GM19328 (cell line): ENCODE results near the gene OGDH.
A peak's percentile ranks its signal among the peaks of the same experiment; 100 is the strongest.
"Not testable (repeated sequence)": the region's sequence is repeated elsewhere in the genome, so short reads cannot be mapped to it uniquely, and the experiment has no call there.

Experiments
- ATAC-seq: cut with Tn5 transposase; IDR thresholded peaks from one replicate; pipeline ENCODE4 v1.9.1; 2021; ENCODE audit warnings: mild to moderate bottlenecking, moderate library complexity; ENCODE audit not compliant: unreplicated experiment

The OGDH gene

GRCh38 chr7:44580945-44581878 lies 25.2 kb upstream of the OGDH start:
- ATAC-seq: peak; percentile 10

- ATAC-seq: peak; percentile 80
Observed at GRCh38 chr7:44581879-44582603, 24.4 kb upstream of the OGDH start, which contains the start of gene TMED4. Gene TMED4 (minus strand): TSS chr7:44582231. CDS start chr7:44582206, 25 bp downstream.

GRCh38 chr7:44583146-44583865 lies 23.1 kb upstream of the OGDH start:
- ATAC-seq: no peak

- ATAC-seq: no peak
Observed at GRCh38 chr7:44587843-44588711, 18.4 kb upstream of the OGDH start.

DNA sequence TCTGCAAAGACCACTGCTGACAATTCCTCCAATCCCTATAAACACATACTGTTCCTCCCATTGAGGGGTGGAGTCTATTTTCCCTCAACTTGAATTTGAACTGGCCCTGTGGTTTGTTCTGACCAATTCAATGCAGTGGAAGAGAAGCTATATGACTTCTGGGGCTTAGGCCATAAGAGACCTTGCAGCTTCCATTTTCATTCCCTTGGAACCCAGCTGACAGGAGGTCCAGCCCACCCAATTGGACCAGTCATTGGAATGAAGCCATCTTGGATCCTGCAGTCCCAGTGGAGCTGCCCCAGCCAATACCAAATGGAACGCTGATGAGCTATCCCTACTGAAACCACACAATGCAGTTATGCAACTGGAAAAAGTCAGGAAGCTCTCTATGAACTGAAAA lies 15.5 kb upstream of the OGDH start:
- no peak for ATAC-seq

DNA sequence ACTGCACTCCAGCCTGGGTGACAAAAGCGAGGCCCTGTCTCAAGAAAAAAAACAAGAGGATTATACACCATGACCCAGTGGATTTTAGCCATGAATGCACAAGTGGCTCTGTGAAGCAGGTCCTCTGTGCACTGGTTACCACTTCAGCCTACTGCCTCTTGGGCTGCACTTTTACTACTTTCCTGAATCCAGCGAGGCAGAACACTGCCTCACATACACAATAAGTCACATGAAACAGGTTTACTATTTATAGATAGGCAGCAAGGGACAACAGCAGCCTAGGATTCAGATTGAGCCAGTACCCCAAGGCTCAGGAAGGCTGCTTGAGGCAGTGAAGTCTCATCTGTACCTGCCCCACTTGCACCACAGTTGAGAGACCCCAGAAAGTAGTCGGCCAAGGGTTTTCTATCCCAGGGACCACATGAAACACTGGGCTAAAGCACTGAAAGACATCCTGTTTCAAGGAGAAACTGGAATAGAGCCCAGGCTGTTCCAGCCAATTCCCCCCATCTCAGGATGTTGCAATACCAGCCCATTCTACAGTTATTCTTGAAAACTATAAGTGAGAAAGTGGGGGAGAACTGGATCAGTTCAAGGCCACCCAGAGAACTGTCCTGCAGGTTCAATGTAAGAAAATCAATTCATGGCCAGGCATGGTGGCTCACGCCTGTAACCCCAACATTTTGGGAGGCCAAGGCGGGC lies 10.3 kb upstream of the OGDH start:
- no peak for ATAC-seq

DNA sequence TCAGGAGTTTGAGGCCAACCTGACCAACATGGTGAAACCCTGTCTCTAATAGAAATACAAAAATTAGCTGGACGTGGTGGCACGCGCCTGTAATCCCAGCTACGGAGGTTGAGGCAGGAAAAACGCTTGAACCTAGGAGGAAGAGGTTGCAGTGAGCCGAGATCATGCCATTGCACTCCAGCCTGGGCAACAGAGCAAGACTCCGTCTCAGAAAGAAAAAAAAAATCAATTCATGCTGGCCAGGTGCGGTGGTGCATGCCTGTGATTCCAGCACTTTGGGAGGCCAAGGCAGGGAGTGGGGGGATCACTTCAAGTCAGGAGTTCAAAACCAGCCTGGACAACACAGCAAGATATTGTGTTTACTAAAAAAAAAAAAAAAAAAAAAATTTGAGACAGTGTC lies 9.2 kb upstream of the OGDH start:
- not testable (repeated sequence) for ATAC-seq

DNA sequence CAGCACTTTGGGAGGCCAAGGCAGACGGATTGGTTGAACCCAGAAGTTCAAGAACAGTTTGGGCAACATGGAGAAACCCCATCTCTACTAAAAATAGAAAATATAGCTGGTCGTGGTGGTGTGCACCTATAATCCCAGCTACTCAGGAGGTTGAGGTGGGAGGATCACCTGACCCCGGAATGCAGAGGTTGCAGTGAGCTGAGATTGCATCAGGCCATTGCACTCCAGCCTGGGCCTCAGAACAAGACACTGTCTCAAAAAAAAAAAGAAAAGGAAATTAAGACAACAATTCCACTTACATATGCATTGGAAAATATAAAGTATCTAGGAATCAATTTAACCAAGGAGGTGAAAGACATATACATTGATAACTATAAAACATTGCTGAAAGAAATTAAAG lies 7.2 kb upstream of the OGDH start:
- ATAC-seq: no peak

GRCh38 chr7:44602576-44602910 lies 3.9 kb upstream of the OGDH start:
- ATAC-seq: no peak

DNA sequence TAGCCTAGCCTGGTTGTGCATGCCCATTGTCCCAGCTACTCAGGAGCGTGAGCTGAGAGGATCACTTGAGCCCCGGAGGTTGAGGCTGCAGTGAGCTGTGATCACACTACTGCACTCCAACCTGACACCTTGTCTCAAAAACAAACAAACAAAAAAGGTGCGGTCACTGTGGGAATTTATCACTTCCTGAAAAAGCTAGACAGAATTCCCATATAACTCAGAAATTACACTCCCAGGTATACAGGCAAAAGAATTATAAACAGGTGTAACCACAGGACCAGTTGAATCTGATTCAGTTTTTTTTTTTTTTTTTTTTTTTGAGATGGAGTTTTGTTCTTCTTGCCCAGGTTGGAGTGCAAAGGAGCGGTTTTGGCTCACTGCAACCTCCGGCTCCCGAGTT lies 3.2 kb upstream of the OGDH start:
- ATAC-seq: no peak

GRCh38 chr7:44604941-44605340 lies 1.5 kb upstream of the OGDH start:
- ATAC-seq: no peak

GRCh38 chr7:44607141-44608068 lies 978 bp downstream of the OGDH start:
- no peak for ATAC-seq

DNA sequence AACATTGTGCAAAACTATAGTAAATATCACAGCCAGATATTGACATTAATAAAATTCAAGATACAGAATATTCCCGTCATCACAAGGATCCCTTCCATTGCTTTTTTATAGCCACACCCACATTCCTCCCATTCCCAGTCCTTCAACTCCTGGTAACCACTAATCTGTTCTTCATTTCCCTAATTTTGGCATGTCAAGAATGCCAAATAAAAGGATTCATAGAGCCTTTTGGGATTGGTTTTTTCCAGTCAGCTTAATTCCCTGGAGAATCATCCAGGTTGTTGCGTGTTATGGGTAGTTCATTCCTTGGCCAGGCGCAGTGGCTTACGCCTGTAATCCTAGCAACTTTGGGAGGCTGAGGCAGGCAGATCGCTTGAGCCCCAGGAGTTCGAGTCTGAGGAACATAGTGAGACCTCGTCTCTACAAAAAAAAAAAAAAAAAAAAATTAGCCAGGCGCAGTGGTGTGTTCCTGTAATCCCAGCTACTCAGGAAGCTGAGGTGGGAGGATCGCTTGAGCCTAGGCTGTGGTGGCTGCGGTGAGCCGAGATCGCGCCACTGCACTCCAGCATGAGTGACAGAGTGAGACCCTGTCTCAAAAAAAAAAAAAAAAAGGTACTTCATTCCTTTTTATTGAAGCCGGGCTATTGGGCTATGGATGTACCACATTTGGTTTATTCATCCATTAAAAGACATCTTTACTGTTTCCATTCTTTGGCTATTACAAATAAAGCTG lies 2.7 kb downstream of the OGDH start:
- ATAC-seq: no peak

DNA sequence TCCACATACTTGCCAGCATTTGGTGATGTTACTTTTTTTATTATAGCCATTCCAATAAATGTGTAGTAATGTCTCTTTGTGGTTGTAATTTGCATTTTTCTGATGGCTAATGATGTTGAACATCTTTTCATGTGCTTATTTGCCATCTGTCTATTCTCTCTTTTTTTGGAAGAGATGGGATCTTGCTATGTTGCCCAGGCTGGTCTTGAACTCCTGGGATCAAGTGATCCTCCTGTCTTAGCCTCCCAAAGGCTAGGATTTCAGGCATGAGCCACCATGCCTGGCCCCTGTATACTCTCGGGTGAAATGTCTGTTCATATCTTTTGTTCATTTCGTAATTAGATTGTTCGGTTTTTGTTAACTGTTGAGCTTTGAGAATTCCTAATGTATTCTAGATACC lies 3.4 kb downstream of the OGDH start:
- no peak for ATAC-seq

- ATAC-seq: no peak
Observed at GRCh38 chr7:44615149-44615611, 8.8 kb downstream of the OGDH start.

DNA sequence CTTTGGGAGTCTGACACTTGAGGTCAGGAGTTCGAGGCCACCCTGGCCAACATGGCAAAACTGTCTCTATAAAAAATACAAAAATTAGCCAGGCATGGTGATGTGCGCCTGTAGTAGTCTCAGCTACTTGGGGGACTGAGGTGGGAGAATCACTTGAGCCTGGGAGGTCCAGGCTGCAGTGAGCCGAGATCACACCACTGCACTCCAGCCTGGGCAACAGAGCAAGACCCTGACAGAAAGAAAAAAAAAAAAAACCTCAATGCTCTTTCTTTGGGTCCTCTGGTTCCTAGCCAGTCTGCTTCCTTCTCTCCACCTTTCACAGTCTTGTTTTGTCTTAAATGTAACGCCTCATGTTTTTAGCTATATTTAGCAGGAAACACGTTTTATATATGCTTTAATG lies 9.4 kb downstream of the OGDH start:
- ATAC-seq: no peak

GRCh38 chr7:44616545-44616944 lies 10.1 kb downstream of the OGDH start:
- no peak for ATAC-seq
